GM12878 (cell line): Measurements from ENCODE around the gene PPP1R12A.

Experiments used
- GATAD2B ChIP-seq: fragments of 450-650 bp; conservative IDR thresholded peaks from 2 replicates; pipeline ENCODE4 v1.6.1; 2017; ENCODE audit warnings: low read depth, mild to moderate bottlenecking, moderate library complexity
- HCFC1 ChIP-seq: fragments of 150-350 bp; IDR thresholded peaks from 2 replicates; pipeline ENCODE4 v1.6.1; 2014; ENCODE audit warnings: low read length
- RAD21 ChIP-seq: IDR thresholded peaks from 2 replicates; pipeline ENCODE4 v1.6.1; 2011; ENCODE audit warnings: mild to moderate bottlenecking, low read depth, low read length, moderate library complexity; ENCODE audit not compliant: insufficient read depth
- SP1 ChIP-seq: IDR thresholded peaks from one replicate; pipeline ENCODE4 v1.6.1; 2011; ENCODE audit warnings: low read depth, low read length
- TCF7 ChIP-seq: IDR thresholded peaks from 2 replicates; pipeline ENCODE4 v1.6.1; 2014; ENCODE audit warnings: antibody characterized with exemption, borderline replicate concordance
- TF ChIP-seq, protein P1 (sequence below), 3 experiments: IDR thresholded peaks in 2 of 3; conservative IDR thresholded peaks in 1 of 3; 2 replicates each; pipeline ENCODE4 v1.5.1; 2011; ENCODE audit warnings: low read depth in 3 of 3, low read length in 3 of 3, mild to moderate bottlenecking in 3 of 3, control low read depth in 2 of 3, moderate library complexity in 2 of 3, inconsistent platforms in 1 of 3, mixed read lengths in 1 of 3; ENCODE audit not compliant: control insufficient read depth in 2 of 3, insufficient read depth in 1 of 3; ENCODE audit errors: extremely low read depth in 1 of 3
- TF ChIP-seq, protein P2 (sequence below): IDR thresholded peaks from 2 replicates; pipeline ENCODE4 v1.6.1; 2012; ENCODE audit warnings: low read depth, low read length, improper control_type of control experiment

DNA sequence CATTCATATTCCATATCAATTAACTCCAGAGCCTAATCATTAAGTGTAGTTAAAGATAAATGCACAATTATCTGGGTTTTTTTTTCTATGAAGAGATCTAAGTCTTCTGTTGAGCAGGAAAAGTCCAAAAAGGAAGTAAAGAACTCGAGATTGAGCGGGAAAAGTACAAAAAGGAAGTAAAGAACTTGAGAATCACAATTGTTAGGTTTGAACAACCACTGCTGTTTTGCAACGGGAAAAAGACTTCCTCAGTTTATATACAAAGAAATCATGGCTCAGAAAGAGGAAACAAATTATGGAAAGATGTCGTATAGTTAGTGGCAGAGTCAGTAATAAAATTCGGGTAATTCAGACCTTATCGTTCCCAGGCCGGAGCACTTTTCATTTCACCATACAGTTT, 63.3 kb downstream of the PPP1R12A start:
- TF ChIP-seq GATAD2B (no peak), RAD21 (no peak), HCFC1 (no peak), SP1 (no peak), TCF7 (no peak)
- TF ChIP-seq, protein P1, sequence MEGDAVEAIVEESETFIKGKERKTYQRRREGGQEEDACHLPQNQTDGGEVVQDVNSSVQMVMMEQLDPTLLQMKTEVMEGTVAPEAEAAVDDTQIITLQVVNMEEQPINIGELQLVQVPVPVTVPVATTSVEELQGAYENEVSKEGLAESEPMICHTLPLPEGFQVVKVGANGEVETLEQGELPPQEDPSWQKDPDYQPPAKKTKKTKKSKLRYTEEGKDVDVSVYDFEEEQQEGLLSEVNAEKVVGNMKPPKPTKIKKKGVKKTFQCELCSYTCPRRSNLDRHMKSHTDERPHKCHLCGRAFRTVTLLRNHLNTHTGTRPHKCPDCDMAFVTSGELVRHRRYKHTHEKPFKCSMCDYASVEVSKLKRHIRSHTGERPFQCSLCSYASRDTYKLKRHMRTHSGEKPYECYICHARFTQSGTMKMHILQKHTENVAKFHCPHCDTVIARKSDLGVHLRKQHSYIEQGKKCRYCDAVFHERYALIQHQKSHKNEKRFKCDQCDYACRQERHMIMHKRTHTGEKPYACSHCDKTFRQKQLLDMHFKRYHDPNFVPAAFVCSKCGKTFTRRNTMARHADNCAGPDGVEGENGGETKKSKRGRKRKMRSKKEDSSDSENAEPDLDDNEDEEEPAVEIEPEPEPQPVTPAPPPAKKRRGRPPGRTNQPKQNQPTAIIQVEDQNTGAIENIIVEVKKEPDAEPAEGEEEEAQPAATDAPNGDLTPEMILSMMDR (IDR thresholded peaks at IDR 0.05 in 2 of 3, conservative IDR thresholded peaks at IDR 0.05 in 1 of 3; ENCODE audit: control insufficient read depth in 2 of 3, extremely low read depth in 1 of 3, insufficient read depth in 1 of 3, low read depth in 3 of 3, low read length in 3 of 3): no peak
- TF ChIP-seq, protein P2, sequence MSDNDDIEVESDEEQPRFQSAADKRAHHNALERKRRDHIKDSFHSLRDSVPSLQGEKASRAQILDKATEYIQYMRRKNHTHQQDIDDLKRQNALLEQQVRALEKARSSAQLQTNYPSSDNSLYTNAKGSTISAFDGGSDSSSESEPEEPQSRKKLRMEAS: no peak
